Heart left ventricle (tissue), 16 donors: ENCODE results near the gene TEDDM1. TPM values are rescaled to one million over a fixed set of nuclear protein-coding genes. Genes with fewer than 3 reads are reported as not detected.

ENCODE experiments used
- ATAC-seq, 4 donors: fragments of 200-7000 bp; cut with Tn5 transposase; one replicate each; pipeline ENCODE4 v1.9.1; 2020 to 2022; ENCODE audit warnings: moderate library complexity in 4 of 4, mild to moderate bottlenecking in 3 of 4, moderate number of reproducible peaks in 1 of 4
- DNase-seq, 5 donors: peaks; one replicate each; pipeline ENCODE4 v3.0.0-alpha.2; 2020
- H3K27ac ChIP-seq, 12 donors: fragments of 200-600 bp; sonication (generic) in 4 of 12; one replicate each; pipeline versions ENCODE4 v1.5.0 to v1.8.0; 2016 to 2022; ENCODE audit warnings: mild to moderate bottlenecking in 2 of 12
- H3K27me3 ChIP-seq, 9 donors: fragments of 200-600 bp; sonication (generic) in 2 of 9; one replicate each; pipeline versions ENCODE4 v1.5.1 to v1.8.0; 2016 to 2022; ENCODE audit warnings: mild to moderate bottlenecking in 3 of 9
- H3K36me3 ChIP-seq, 9 donors: fragments of 200-600 bp; sonication (generic) in 2 of 9; one replicate each; pipeline versions ENCODE4 v1.5.0 to v1.8.0; 2018 to 2022; ENCODE audit warnings: mild to moderate bottlenecking in 2 of 9
- H3K4me1 ChIP-seq, 12 donors: fragments of 200-600 bp; sonication (generic) in 4 of 12; one replicate each; pipeline versions ENCODE4 v1.5.0 to v1.8.0; 2016 to 2022; ENCODE audit warnings: mild to moderate bottlenecking in 3 of 12
- H3K4me3 ChIP-seq, 12 donors: fragments of 200-600 bp; sonication (generic) in 4 of 12; one replicate each; pipeline versions ENCODE4 v1.5.0 to v1.8.0; 2017 to 2022; ENCODE audit warnings: mild to moderate bottlenecking in 9 of 12, moderate library complexity in 4 of 12
- H3K9me3 ChIP-seq, 12 donors: fragments of 200-600 bp; sonication (generic) in 4 of 12; one replicate each; pipeline versions ENCODE4 v1.5.0 to v1.8.0; 2016 to 2022; ENCODE audit warnings: mild to moderate bottlenecking in 1 of 12
- CTCF ChIP-seq, 12 donors: fragments of 200-600 bp; sonication (generic) in 4 of 12; IDR thresholded peaks; one replicate each; pipeline versions ENCODE4 v1.5.0 to v1.8.0; 2018 to 2022; ENCODE audit warnings: antibody characterized with exemption in 12 of 12, mild to moderate bottlenecking in 5 of 12
- POLR2A ChIP-seq, 2 donors: fragments of 450-650 bp; IDR thresholded peaks; one replicate each; pipeline ENCODE4 v1.6.1; 2017; ENCODE audit warnings: antibody characterized with exemption in 2 of 2, mild to moderate bottlenecking in 2 of 2, moderate library complexity in 2 of 2
- WGBS, 4 donors: extraction: QIAGEN DNeasy Blood & Tissue Kit in 2 of 4; methylation state at CpG; one replicate each; pipeline versions ENCODE4 v1.1.5 to v1.1.7; 2013 to 2018; 5-methylcytosine and 5-hydroxymethylcytosine counted together
- intact Hi-C, 10 donors: fragments of 100-400 bp; cut with DNase I; formaldehyde crosslinking; loops; one replicate each; pipeline versions ENCODE4 v1.11.1 to v1.14.2; 2022
- polyA plus RNA-seq, 2 donors: library from polyadenylated mRNA; stranded (reverse); fragments of 200-250 nt; gene quantifications; one replicate each; pipeline ENCODE4 v1.2.3, GENCODE V29; 2013
- total RNA-seq, 9 donors: library from RNA; depleted of rRNA in 2 of 9; stranded (reverse); fragments of >200 nt in 2 of 9; fragmentation: NEBNext Ultra II Directional in 3 of 9; extraction: Animal tissue kit (Norgen Biotek cat#: 25700) in 3 of 9; gene quantifications; one replicate each; pipeline versions ENCODE4 v1.1.0 to v1.2.4, GENCODE V29; 2016 to 2023
- donor health status: ischemic (EF 13 %, LVEDD 7.1; RV severe dilation, severe dysfunction).
- donor health status: healthy with polysubstance abuse.
- donor health status: DM: no; HTN: yes; CAD: no.
- donor health status: DM: no; HTN: no; CAD: no.
- donor health status: ischemic (EF 25% LVEDD 6.9; RV normal size, moderate dysfunction).
- donor health status: ischemic (EF 25% LVEDD 5.7; RV mildly dilated, moderate dysfunction).
- donor health status: healthy.
- donor health status: DM: yes; HTN: yes; CAD: no.
- donor health status: ischemic (EF 35%, LVEDD 5.7; RV mildly dilated, moderate dysfunction).
- donor health status: nonischemic (EF 11% LVEDD 7.7; RV severe dilation, severe dysfunction).
- donor health status: DM: yes; HTN: yes; CAD: no.
- donor health status: PGD.
- donor health status: ischemic (EF 29% LVEDD 5.4; RV normal size, mild dysfunction).
- donor health status: nonischemic (EF 23%, LVEDD 6.1; RV moderate dilation, normal function).

Gene TEDDM1
- total and polyA plus RNA-seq, 11 donors, result not detected

GRCh38 chr1:182348961-182349747 lies 51.3 kb downstream of the TEDDM1 start:
- ATAC-seq (peak; percentile 94 to 97 (median 96)), DNase-seq (peak in 4 of 5 donors; percentile 44 to 87 (median 58))
- Histone ChIP-seq H3K9me3 (no peaks in the 10 kb centered on the region), H3K36me3 (no peaks in the 10 kb centered on the region), H3K4me1 (peaks cover 0 to 21% (median 2%) of the 10 kb centered on the region in 12 donors), H3K4me3 (no peak overlapping the region), H3K27me3 (no peaks in the 10 kb centered on the region), H3K27ac (peak overlapping the region; percentile 39 to 90 (median 68))
- 54 to 76% (median 68%) methylated on average over 6 of the region's 6 CpGs for WGBS, 4 donors
- TF ChIP-seq CTCF (IDR thresholded peaks at IDR 0.05) (no peak), POLR2A (IDR thresholded peaks at IDR 0.05) (no peak)
- intact Hi-C loops, result no loop called here

Other genes starting within 250 kb of the TEDDM1 start
- 100 to 1,000 TPM; 276 to 965 (median 520) TPM for gene GLUL, start 8.9 kb downstream of the TEDDM1 start, total RNA-seq
- 1,000 to 10,000 TPM in 1 of 2 donors, 10 to 100 TPM in 1; 92.6 to 1,145 TPM for gene GLUL, start 8.9 kb downstream of the TEDDM1 start, polyA plus RNA-seq
- gene RGSL1, start 49.5 kb upstream of the TEDDM1 start, total RNA-seq, result not detected
- not detected for gene RGSL1, start 49.5 kb upstream of the TEDDM1 start, polyA plus RNA-seq
- 1 to 10 TPM; 2.0 to 6.3 (median 3.0) TPM for gene RNASEL, start 188.6 kb upstream of the TEDDM1 start, total RNA-seq
- gene RNASEL, start 188.6 kb upstream of the TEDDM1 start, polyA plus RNA-seq, result 1 to 10 TPM; 1.4 to 1.9 TPM
- 1 to 10 TPM in 7 of 9 donors, under 1 TPM in 2; 0.75 to 9.3 (median 2.0) TPM for gene RGS16, start 203.7 kb upstream of the TEDDM1 start, total RNA-seq
- gene RGS16, start 203.7 kb upstream of the TEDDM1 start, polyA plus RNA-seq, result 1 to 10 TPM; 2.1 TPM